Activated CD8-positive, alpha-beta T cell treated with anti-CD3 and anti-CD28 coated beads for 36 hours (primary cell): ENCODE data around the gene MTARC2. TPM values are rescaled to one million over a fixed set of nuclear protein-coding genes. Genes with fewer than 3 reads are reported as not detected.
A peak's percentile ranks its signal among the peaks of the same experiment; 100 is the strongest.

ENCODE experiments used
- ATAC-seq: fragments of 200-7000 bp; cut with Tn5 transposase; one replicate; pipeline ENCODE4 v1.10.0; 2021; ENCODE audit warnings: mild to moderate bottlenecking, moderate library complexity
- CTCF ChIA-PET: fragments of 350-600 bp; sonication (Branson Sonifier 250); formaldehyde crosslinking; loops from one replicate; lab custom pipeline; 2021; ENCODE audit warnings: antibody characterized with exemption; lab: Charles Lee
- POLR2A ChIA-PET: fragments of 350-600 bp; sonication (Branson Sonifier 250); formaldehyde crosslinking; loops from one replicate; lab custom pipeline; 2021; ENCODE audit warnings: antibody characterized with exemption; lab: Charles Lee
- DNase-seq: peaks from one replicate; pipeline ENCODE4 v3.0.0-alpha.2; 2020
- H3K27ac Mint-ChIP-seq: one replicate; pipeline ENCODE4 v1.8.0; 2021; ENCODE audit warnings: mild to moderate bottlenecking, mixed read lengths
- H3K27me3 Mint-ChIP-seq: one replicate; pipeline ENCODE4 v1.8.0; 2021; ENCODE audit warnings: mixed read lengths
- H3K36me3 Mint-ChIP-seq: one replicate; pipeline ENCODE4 v1.8.0; 2021; ENCODE audit warnings: low read depth, mixed read lengths
- H3K4me1 Mint-ChIP-seq: one replicate; pipeline ENCODE4 v1.8.0; 2021; ENCODE audit warnings: low read depth, mixed read lengths
- H3K4me3 Mint-ChIP-seq: one replicate; pipeline ENCODE4 v1.8.0; 2021; ENCODE audit warnings: mild to moderate bottlenecking, moderate library complexity, mixed read lengths
- H3K9me3 Mint-ChIP-seq: one replicate; pipeline ENCODE4 v1.8.0; 2021; ENCODE audit warnings: mixed read lengths
- intact Hi-C: fragments of 100-400 bp; cut with micrococcal nuclease; formaldehyde crosslinking; loops from one replicate; pipeline ENCODE4 v1.10.0; 2022
- total RNA-seq, 2 experiments: library from RNA; stranded (reverse); gene quantifications; one replicate each; pipeline ENCODE4 v1.2.3, GENCODE V29; 2021
- TF ChIP-seq, protein P1 (sequence below): fragments of 200-600 bp; IDR thresholded peaks from one replicate; pipeline ENCODE4 v1.8.0; 2022; ENCODE audit warnings: antibody characterized with exemption, mild to moderate bottlenecking

MTARC2 gene
- total RNA-seq, 2 experiments from 2014 or later: not detected

DNA sequence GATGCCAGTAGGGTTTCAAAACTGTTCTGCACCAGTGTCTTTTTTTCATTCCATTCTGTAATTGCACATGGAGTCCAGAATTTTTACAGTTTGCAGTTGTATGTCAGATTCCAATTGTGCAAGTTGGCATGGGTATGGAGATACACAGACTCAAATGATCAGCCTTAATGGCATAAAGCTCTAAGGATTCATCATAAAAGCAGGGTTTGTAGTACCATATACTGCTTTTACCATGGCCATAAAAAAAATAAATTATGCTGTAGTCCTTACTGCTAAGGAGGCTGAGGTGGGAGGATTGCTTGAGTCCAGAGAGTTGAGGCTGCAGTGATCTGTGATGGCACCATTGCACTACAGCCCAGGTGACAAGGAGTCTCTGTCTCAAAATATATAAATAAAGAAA lies 48.9 kb downstream of the MTARC2 start:
- Mint-ChIP-seq H3K4me1 (no peaks in the 10 kb centered on the region), H3K36me3 (no peaks in the 10 kb centered on the region), H3K4me3 (no peak overlapping the region), H3K27ac (no peak overlapping the region), H3K27me3 (no peaks in the 10 kb centered on the region), H3K9me3 (no peaks in the 10 kb centered on the region)
- ChIA-PET POLR2A (no interaction called here), CTCF (no interaction called here)
- TF ChIP-seq, protein P1, sequence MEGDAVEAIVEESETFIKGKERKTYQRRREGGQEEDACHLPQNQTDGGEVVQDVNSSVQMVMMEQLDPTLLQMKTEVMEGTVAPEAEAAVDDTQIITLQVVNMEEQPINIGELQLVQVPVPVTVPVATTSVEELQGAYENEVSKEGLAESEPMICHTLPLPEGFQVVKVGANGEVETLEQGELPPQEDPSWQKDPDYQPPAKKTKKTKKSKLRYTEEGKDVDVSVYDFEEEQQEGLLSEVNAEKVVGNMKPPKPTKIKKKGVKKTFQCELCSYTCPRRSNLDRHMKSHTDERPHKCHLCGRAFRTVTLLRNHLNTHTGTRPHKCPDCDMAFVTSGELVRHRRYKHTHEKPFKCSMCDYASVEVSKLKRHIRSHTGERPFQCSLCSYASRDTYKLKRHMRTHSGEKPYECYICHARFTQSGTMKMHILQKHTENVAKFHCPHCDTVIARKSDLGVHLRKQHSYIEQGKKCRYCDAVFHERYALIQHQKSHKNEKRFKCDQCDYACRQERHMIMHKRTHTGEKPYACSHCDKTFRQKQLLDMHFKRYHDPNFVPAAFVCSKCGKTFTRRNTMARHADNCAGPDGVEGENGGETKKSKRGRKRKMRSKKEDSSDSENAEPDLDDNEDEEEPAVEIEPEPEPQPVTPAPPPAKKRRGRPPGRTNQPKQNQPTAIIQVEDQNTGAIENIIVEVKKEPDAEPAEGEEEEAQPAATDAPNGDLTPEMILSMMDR: no peak
- intact Hi-C loops: no loop called here
- ATAC-seq: no peak
- DNase-seq: no peak

GRCh38 chr1:220797553-220797952 lies 49.4 kb downstream of the MTARC2 start:
- ATAC-seq (no peak), DNase-seq (no peak)
- H3K4me1 Mint-ChIP-seq: no peaks in the 10 kb centered on the region
- no peaks in the 10 kb centered on the region for H3K9me3 Mint-ChIP-seq
- no peak overlapping the region for H3K27ac Mint-ChIP-seq
- TF ChIP-seq, protein P1: no peak
- no peaks in the 10 kb centered on the region for H3K36me3 Mint-ChIP-seq
- intact Hi-C loops: no loop called here
- no peaks in the 10 kb centered on the region for H3K27me3 Mint-ChIP-seq
- H3K4me3 Mint-ChIP-seq: no peak overlapping the region
- CTCF ChIA-PET: no interaction called here
- POLR2A ChIA-PET: no interaction called here

- DNase-seq (no peak), ATAC-seq (no peak)
- TF ChIP-seq, protein P1: no peak
- ChIA-PET POLR2A (no interaction called here), CTCF (interaction anchor here (0.9 kb wide), 1 partner anchor 12 kb away, joined by 3 read pairs; no protein-coding TSS in a partner anchor)
- Mint-ChIP-seq H3K4me3 (no peak overlapping the region), H3K9me3 (no peaks in the 10 kb centered on the region), H3K27ac (no peak overlapping the region), H3K36me3 (no peaks in the 10 kb centered on the region), H3K27me3 (no peaks in the 10 kb centered on the region), H3K4me1 (no peaks in the 10 kb centered on the region)
- intact Hi-C loops: no loop called here
Observed at GRCh38 chr1:220798338-220798737, 50.2 kb downstream of the MTARC2 start.

GRCh38 chr1:220800262-220800661 lies 52.1 kb downstream of the MTARC2 start:
- Mint-ChIP-seq H3K36me3 (no peaks in the 10 kb centered on the region), H3K27me3 (no peaks in the 10 kb centered on the region), H3K27ac (no peak overlapping the region), H3K4me3 (no peak overlapping the region), H3K4me1 (no peaks in the 10 kb centered on the region), H3K9me3 (no peaks in the 10 kb centered on the region)
- POLR2A ChIA-PET: no interaction called here
- CTCF ChIA-PET: interaction anchor here (1.3 to 2.6 kb wide), 2 partner anchors 11 to 67 kb away, joined by 4 to 7 read pairs; no protein-coding TSS in a partner anchor
- TF ChIP-seq, protein P1: no peak
- DNase-seq (no peak), ATAC-seq (no peak)
- intact Hi-C loops: no loop called here

- no peaks in the 10 kb centered on the region for H3K9me3 Mint-ChIP-seq
- no peaks in the 10 kb centered on the region for H3K4me1 Mint-ChIP-seq
- TF ChIP-seq, protein P1: peak; percentile 85
- intact Hi-C loops: no loop called here
- no peak overlapping the region for H3K27ac Mint-ChIP-seq
- DNase-seq (peak; percentile 36), ATAC-seq (no peak)
- ChIA-PET POLR2A (no interaction called here), CTCF (interaction anchor here (0.7 to 1.6 kb wide), 5 partner anchors 8 to 28 kb away, joined by 3 to 10 read pairs (median 4); no protein-coding TSS in a partner anchor)
- no peak overlapping the region for H3K4me3 Mint-ChIP-seq
- H3K27me3 Mint-ChIP-seq: no peaks in the 10 kb centered on the region
- H3K36me3 Mint-ChIP-seq: no peaks in the 10 kb centered on the region
Observed at GRCh38 chr1:220803401-220804201, 55.5 kb downstream of the MTARC2 start.
